ENCODE results near the gene CASP1.

DNA sequence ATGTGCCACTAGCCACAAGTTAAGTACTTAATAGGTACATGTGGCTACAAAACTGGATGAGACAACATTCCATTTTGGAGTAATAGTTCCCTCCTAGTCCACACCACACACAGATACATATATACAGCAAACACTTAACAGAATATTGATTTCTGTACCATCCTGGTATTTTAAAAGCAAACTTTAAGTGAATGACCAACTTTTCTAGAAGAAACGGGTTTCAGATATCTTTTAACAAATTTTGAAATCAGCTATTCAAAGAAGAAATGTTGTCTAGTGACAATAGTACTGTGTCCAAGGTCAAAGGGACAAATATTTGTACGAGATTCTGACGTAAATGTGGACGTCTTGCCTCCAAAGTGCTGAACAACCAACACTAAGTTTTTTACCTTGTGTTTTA is 22.5 kb upstream of the CASP1 start:
- TF ChIP-seq, protein P1, sequence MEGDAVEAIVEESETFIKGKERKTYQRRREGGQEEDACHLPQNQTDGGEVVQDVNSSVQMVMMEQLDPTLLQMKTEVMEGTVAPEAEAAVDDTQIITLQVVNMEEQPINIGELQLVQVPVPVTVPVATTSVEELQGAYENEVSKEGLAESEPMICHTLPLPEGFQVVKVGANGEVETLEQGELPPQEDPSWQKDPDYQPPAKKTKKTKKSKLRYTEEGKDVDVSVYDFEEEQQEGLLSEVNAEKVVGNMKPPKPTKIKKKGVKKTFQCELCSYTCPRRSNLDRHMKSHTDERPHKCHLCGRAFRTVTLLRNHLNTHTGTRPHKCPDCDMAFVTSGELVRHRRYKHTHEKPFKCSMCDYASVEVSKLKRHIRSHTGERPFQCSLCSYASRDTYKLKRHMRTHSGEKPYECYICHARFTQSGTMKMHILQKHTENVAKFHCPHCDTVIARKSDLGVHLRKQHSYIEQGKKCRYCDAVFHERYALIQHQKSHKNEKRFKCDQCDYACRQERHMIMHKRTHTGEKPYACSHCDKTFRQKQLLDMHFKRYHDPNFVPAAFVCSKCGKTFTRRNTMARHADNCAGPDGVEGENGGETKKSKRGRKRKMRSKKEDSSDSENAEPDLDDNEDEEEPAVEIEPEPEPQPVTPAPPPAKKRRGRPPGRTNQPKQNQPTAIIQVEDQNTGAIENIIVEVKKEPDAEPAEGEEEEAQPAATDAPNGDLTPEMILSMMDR (IDR thresholded peaks at IDR 0.05; ENCODE audit: low read depth, low read length, poor library complexity, severe bottlenecking): no peak
- no peak for TF ChIP-seq EZH2phosphoT487 (IDR thresholded peaks at IDR 0.05; ENCODE audit: borderline replicate concordance, low read length)

Data from DOHH2 (cell line).